Measurements from ENCODE around the gene EXOSC5. TPM values are rescaled to one million over a fixed set of nuclear protein-coding genes. Genes with fewer than 3 reads are reported as not detected.
A peak's percentile ranks its signal among the peaks of the same experiment; 100 is the strongest.

EXOSC5 gene
- polyA plus RNA-seq, 1 of the 3 experiments (the other 2 are of a cell fraction), result 74.1 TPM

GRCh38 chr19:41412953-41413352 lies 15.8 kb upstream of the EXOSC5 start:
- no peaks in the 10 kb centered on the region for H3K79me2 ChIP-seq (ENCODE audit: insufficient read depth)
- H3K27me3 ChIP-seq (ENCODE audit: insufficient read depth), result no peaks in the 10 kb centered on the region
- TF ChIP-seq MEF2A (IDR thresholded peaks at IDR 0.05; ENCODE audit: borderline replicate concordance, low read depth) (no peak), SIN3A (IDR thresholded peaks at IDR 0.05; ENCODE audit: borderline replicate concordance, low read depth, low read length) (no peak), TEAD4 (IDR thresholded peaks at IDR 0.05; ENCODE audit: borderline replicate concordance, insufficient read depth) (no peak), REST (IDR thresholded peaks at IDR 0.05; ENCODE audit: low read depth, low read length) (no peak)
- no peak overlapping the region for H3K9ac ChIP-seq
- POLR2A ChIA-PET, result no interaction called here
- no peak overlapping the region for H2AFZ ChIP-seq (ENCODE audit: low read depth)
- CTCF ChIA-PET, result interaction anchor here (0.7 to 2.2 kb wide), 3 partner anchors 15 to 105 kb away, joined by 3 to 5 read pairs (median 3); no protein-coding TSS in a partner anchor
- WGBS (ENCODE audit: low lambda C conversion rate), result 95% methylated on average over 5 of the region's 5 CpGs
- no peak overlapping the region for H3K27ac ChIP-seq (ENCODE audit: low read depth in 2 of 2, low read length in 1 of 2)
- no peaks in the 10 kb centered on the region for H3K9me2 ChIP-seq
- H3K4me2 ChIP-seq, result no peak overlapping the region
- no peak for DNase-seq
- H3K36me3 ChIP-seq (replicated peaks in 1 of 2; ENCODE audit: control insufficient read depth in 1 of 2, insufficient read depth in 2 of 2, low read length in 1 of 2), result peaks cover 0 to 23% of the 10 kb centered on the region in 2 experiments
- H3K4me3 ChIP-seq (ENCODE audit: low read depth in 2 of 2, low read length in 1 of 2), result no peak overlapping the region
- H4K20me1 ChIP-seq (ENCODE audit: insufficient read depth), result no peaks in the 10 kb centered on the region
- no peaks in the 10 kb centered on the region for H3K9me3 ChIP-seq
- H3K4me1 ChIP-seq (ENCODE audit: control insufficient read depth in 1 of 2, insufficient read depth in 2 of 2, low read depth in 1 of 2, low read length in 1 of 2), result peaks cover 0 to 12% of the 10 kb centered on the region in 2 experiments; a peak in 1 of 4 replicates
- no peaks in the 10 kb centered on the region for H3F3A ChIP-seq (replicated peaks; ENCODE audit: insufficient read depth)

- peaks cover 0 to 12% of the 10 kb centered on the region in 2 experiments; a peak in 1 of 4 replicates for H3K4me1 ChIP-seq (ENCODE audit: control insufficient read depth in 1 of 2, insufficient read depth in 2 of 2, low read depth in 1 of 2, low read length in 1 of 2)
- no peaks in the 10 kb centered on the region for H3K9me2 ChIP-seq
- H3K36me3 ChIP-seq (replicated peaks in 1 of 2; ENCODE audit: control insufficient read depth in 1 of 2, insufficient read depth in 2 of 2, low read length in 1 of 2), result peaks cover 0 to 23% of the 10 kb centered on the region in 2 experiments
- no peak overlapping the region for H3K4me2 ChIP-seq
- no peaks in the 10 kb centered on the region for H3K79me2 ChIP-seq (ENCODE audit: insufficient read depth)
- H3K4me3 ChIP-seq (ENCODE audit: low read depth in 2 of 2, low read length in 1 of 2), result no peak overlapping the region
- 62% methylated on average over 11 of the region's 11 CpGs for WGBS (ENCODE audit: low lambda C conversion rate)
- CTCF ChIA-PET, result interaction anchor here (2.2 kb wide), 1 partner anchor 104 kb away, joined by 5 read pairs; no protein-coding TSS in a partner anchor
- POLR2A ChIA-PET, result no interaction called here
- no peak for DNase-seq
- no peaks in the 10 kb centered on the region for H3F3A ChIP-seq (replicated peaks; ENCODE audit: insufficient read depth)
- H3K9me3 ChIP-seq, result no peaks in the 10 kb centered on the region
- no peak for TF ChIP-seq FOXM1 (IDR thresholded peaks at IDR 0.05; ENCODE audit: low read depth)
- no peak for TF ChIP-seq FOXJ3 (CRISPR knock-in tag; IDR thresholded peaks at IDR 0.05)
- no peak for TF ChIP-seq MAX (IDR thresholded peaks at IDR 0.05; ENCODE audit: low read depth)
- no peak for TF ChIP-seq NRF1 (IDR thresholded peaks at IDR 0.05; ENCODE audit: low read depth, low read length)
- TF ChIP-seq ZBTB33 (IDR thresholded peaks at IDR 0.05; ENCODE audit: borderline replicate concordance, low read depth), result no peak
- no peak for TF ChIP-seq MXI1 (IDR thresholded peaks at IDR 0.05; ENCODE audit: low read depth, low read length)
- no peak for TF ChIP-seq USF2 (IDR thresholded peaks at IDR 0.05; ENCODE audit: borderline replicate concordance, low read depth, low read length)
- TF ChIP-seq EZH2phosphoT487 (IDR thresholded peaks at IDR 0.05; ENCODE audit: borderline replicate concordance, low read depth), result no peak
- TF ChIP-seq GABPA (IDR thresholded peaks at IDR 0.05; ENCODE audit: low read depth), result no peak
- TF ChIP-seq IRF3 (IDR thresholded peaks at IDR 0.05; ENCODE audit: low read depth, low read length), result no peak
- TF ChIP-seq POLR2AphosphoS5 (IDR thresholded peaks at IDR 0.05; ENCODE audit: low read depth, low read length), result no peak
- TF ChIP-seq GATA2 (CRISPR knock-in tag; IDR thresholded peaks at IDR 0.05), result no peak
- no peak for TF ChIP-seq ELF1 (IDR thresholded peaks at IDR 0.05)
- no peak for TF ChIP-seq YY1 (IDR thresholded peaks at IDR 0.05; ENCODE audit: low read depth)
- TF ChIP-seq MEF2A (IDR thresholded peaks at IDR 0.05; ENCODE audit: borderline replicate concordance, low read depth), result no peak
- TF ChIP-seq RCOR1 (IDR thresholded peaks at IDR 0.05; ENCODE audit: low read length), result no peak
- TF ChIP-seq NFIC (IDR thresholded peaks at IDR 0.05; ENCODE audit: borderline replicate concordance), result no peak
- no peaks in the 10 kb centered on the region for H3K27me3 ChIP-seq (ENCODE audit: insufficient read depth)
- no peak overlapping the region for H3K9ac ChIP-seq
- H4K20me1 ChIP-seq (ENCODE audit: insufficient read depth), result no peaks in the 10 kb centered on the region
- peak overlapping the region in 1 of 2 experiments; percentile 23; a peak in 1 of 4 replicates for H3K27ac ChIP-seq (ENCODE audit: low read depth in 2 of 2, low read length in 1 of 2)
- no peak overlapping the region for H2AFZ ChIP-seq (ENCODE audit: low read depth)
Observed at GRCh38 chr19:41411968-41412265, 14.8 kb upstream of the EXOSC5 start.

Data from SK-N-SH (cell line).